ENCODE results near the gene MED25.

DNA sequence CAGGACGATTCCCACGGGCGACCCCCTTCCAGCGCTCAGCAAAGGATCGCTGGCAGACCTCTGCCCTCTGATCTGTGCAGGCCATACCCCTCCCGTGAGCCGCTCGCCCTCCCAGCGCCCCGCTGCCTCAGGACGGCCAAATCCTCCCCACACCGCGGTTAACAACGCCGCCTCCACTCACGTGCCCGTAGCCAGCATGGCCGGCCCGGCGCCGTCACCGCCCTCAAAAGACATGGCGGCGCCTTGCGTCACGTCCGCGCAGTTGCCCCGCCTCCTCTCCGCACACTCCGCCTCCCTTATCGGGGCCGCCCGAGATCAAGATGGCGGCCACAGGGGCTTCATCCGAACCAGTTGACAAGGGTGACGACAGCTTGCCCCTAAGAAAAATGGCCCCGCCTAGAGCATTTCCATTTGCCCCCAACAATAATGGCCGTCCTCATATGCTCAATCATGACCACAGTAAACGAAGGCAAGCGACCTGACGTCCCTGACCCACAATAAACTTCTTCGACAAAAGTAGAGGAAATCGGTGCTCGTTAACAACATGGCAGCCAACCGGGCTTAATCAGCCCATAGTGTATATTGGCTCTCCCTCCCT lies 58.4 kb downstream of the MED25 start:
- TF ChIP-seq CTCF (IDR thresholded peaks at IDR 0.05; ENCODE audit: low read depth, low read length) (no peak), POLR2A (IDR thresholded peaks at IDR 0.05; ENCODE audit: extremely low read depth, insufficient read length) (no peak), MYC (IDR thresholded peaks at IDR 0.05; ENCODE audit: low read depth, low read length) (peak; percentile 92)
- TF ChIP-seq, protein P1, sequence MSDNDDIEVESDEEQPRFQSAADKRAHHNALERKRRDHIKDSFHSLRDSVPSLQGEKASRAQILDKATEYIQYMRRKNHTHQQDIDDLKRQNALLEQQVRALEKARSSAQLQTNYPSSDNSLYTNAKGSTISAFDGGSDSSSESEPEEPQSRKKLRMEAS (IDR thresholded peaks at IDR 0.05; ENCODE audit: low read depth, low read length), result peak; percentile 86
